Sigmoid colon (tissue), 7 donors: ENCODE data around the gene AVPI1. TPM values are rescaled to one million over a fixed set of nuclear protein-coding genes. Genes with fewer than 3 reads are reported as not detected.
A peak's percentile ranks its signal among the peaks of the same experiment; 100 is the strongest.
"Not testable (repeated sequence)": the region's sequence is repeated elsewhere in the genome, so short reads cannot be mapped to it uniquely, and the experiment has no call there.

Experiments
- DNase-seq: peaks from one replicate; pipeline ENCODE4 v3.0.0-alpha.2; 2019
- H3K27ac ChIP-seq, 4 donors: fragments of 200-600 bp; sonication (generic); one replicate each; pipeline ENCODE4 v1.5.1; 2016 to 2019; ENCODE audit warnings: mild to moderate bottlenecking in 1 of 4
- H3K27me3 ChIP-seq, 3 donors: fragments of 200-600 bp; sonication (generic); one replicate each; pipeline ENCODE4 v1.5.1; 2019; ENCODE audit warnings: mild to moderate bottlenecking in 1 of 3
- H3K36me3 ChIP-seq, 4 donors: fragments of 200-600 bp; sonication (generic); one replicate each; pipeline ENCODE4 v1.5.1; 2016 to 2019
- H3K4me1 ChIP-seq, 4 donors: fragments of 200-600 bp; sonication (generic); one replicate each; pipeline ENCODE4 v1.5.1; 2017 to 2019
- H3K4me3 ChIP-seq, 4 donors: fragments of 200-600 bp; sonication (generic); one replicate each; pipeline ENCODE4 v1.5.1; 2017 to 2019; ENCODE audit warnings: mild to moderate bottlenecking in 2 of 4, moderate library complexity in 1 of 4
- H3K9me3 ChIP-seq, 4 donors: fragments of 200-600 bp in 3 of 4; sonication (generic) in 3 of 4; one replicate each; pipeline versions ENCODE4 v1.5.1 to v1.6.1; 2013 to 2019
- CTCF ChIP-seq, 4 experiments: fragments of 450-650 bp in 3 of 4; fragments of 200-600 bp in 1 of 4; IDR thresholded peaks; one replicate each; pipeline ENCODE4 v1.5.1; 2016 to 2019; ENCODE audit warnings: antibody characterized with exemption in 4 of 4, mild to moderate bottlenecking in 3 of 4, moderate library complexity in 2 of 4
- EP300 ChIP-seq, 4 donors: sonication (generic); formaldehyde crosslinking; IDR thresholded peaks; one replicate each; pipeline ENCODE4 v1.6.1; 2017; ENCODE audit warnings: antibody characterized with exemption in 4 of 4
- POLR2A ChIP-seq, 2 donors: fragments of 450-650 bp; IDR thresholded peaks; one replicate each; pipeline ENCODE4 v1.6.1; 2016; ENCODE audit warnings: antibody characterized with exemption in 2 of 2, mild to moderate bottlenecking in 2 of 2, moderate library complexity in 2 of 2
- POLR2AphosphoS5 ChIP-seq, 4 donors: sonication (generic); formaldehyde crosslinking; IDR thresholded peaks; one replicate each; pipeline ENCODE4 v1.6.1; 2017; ENCODE audit warnings: antibody characterized with exemption in 4 of 4
- WGBS, 2 donors: extraction: QIAGEN DNeasy Blood & Tissue Kit; methylation state at CpG; one replicate each; pipeline ENCODE4 v1.1.7; 2013; 5-methylcytosine and 5-hydroxymethylcytosine counted together
- intact Hi-C: fragments of 100-400 bp; cut with DNase I; formaldehyde crosslinking; loops from one replicate; pipeline ENCODE4 v1.15.1; 2023
- polyA plus RNA-seq, 3 donors: library from polyadenylated mRNA; stranded (reverse); fragments of 200-250 nt; gene quantifications; one replicate each; pipeline ENCODE4 v1.2.3, GENCODE V29; 2013
- total RNA-seq, 4 donors: library from RNA; depleted of rRNA; stranded (reverse); fragments of >200 nt; gene quantifications; one replicate each; pipeline ENCODE4 v1.1.0, GENCODE V29; 2016
- donor health status: healthy with polysubstance abuse.
- donor health status: Bipolar disorder and iron deficiency.
- donor health status: healthy.

The AVPI1 gene
- total and polyA plus RNA-seq, 7 donors = 10.5 to 58.3 (median 16.1) TPM

- Histone ChIP-seq H3K27me3 (no peaks in the 10 kb centered on the region), H3K9me3 (no peaks in the 10 kb centered on the region), H3K36me3 (no peaks in the 10 kb centered on the region), H3K27ac (peak overlapping the region; percentile 91 to 92 (median 92)), H3K4me1 (peaks cover 0 to 60% (median 53%) of the 10 kb centered on the region in 4 donors), H3K4me3 (peak overlapping the region; percentile 67 to 76 (median 72))
- intact Hi-C loops = loop anchor here (2.0 kb wide), 2 partner anchors 46 to 188 kb away; partner anchors contain the start of genes MMS19, PI4K2A and UBTD1
- no peak for TF ChIP-seq POLR2AphosphoS5 (IDR thresholded peaks at IDR 0.05)
- no peak for TF ChIP-seq POLR2A (IDR thresholded peaks at IDR 0.05)
- TF ChIP-seq CTCF (IDR thresholded peaks at IDR 0.05) = no peak
- TF ChIP-seq EP300 (IDR thresholded peaks at IDR 0.05) = no peak
- WGBS, 2 donors = 3 to 18% methylated on average over 14 of the region's 14 CpGs
- DNase-seq = no peak
Measured at GRCh38 chr10:97686301-97686961, 610 bp downstream of the AVPI1 start.

GRCh38 chr10:97685395-97685958 is 1.6 kb downstream of the AVPI1 start:
- DNase-seq = peak; percentile 73
- H3K27me3 ChIP-seq = no peaks in the 10 kb centered on the region

GRCh38 chr10:97684866-97685394 is 2.1 kb downstream of the AVPI1 start:
- H3K4me1 ChIP-seq = peaks cover 0 to 60% (median 53%) of the 10 kb centered on the region in 4 donors
- no peak for DNase-seq
- 15 to 53% methylated on average over 5 of the region's 5 CpGs for WGBS, 2 donors

More at GRCh38 chr10:97685395-97685958, 1.6 kb downstream of the AVPI1 start:
- Histone ChIP-seq H3K36me3 (no peaks in the 10 kb centered on the region), H3K27ac (peak overlapping the region; percentile 91 to 92 (median 92)), H3K4me3 (peak overlapping the region; percentile 67 to 76 (median 72)), H3K4me1 (peaks cover 0 to 60% (median 53%) of the 10 kb centered on the region in 4 donors), H3K9me3 (no peaks in the 10 kb centered on the region)
- TF ChIP-seq POLR2AphosphoS5 (IDR thresholded peaks at IDR 0.05) (no peak), EP300 (IDR thresholded peaks at IDR 0.05) (no peak), POLR2A (IDR thresholded peaks at IDR 0.05) (no peak), CTCF (IDR thresholded peaks at IDR 0.05) (peak in 1 of 4 experiments; percentile 27)
- intact Hi-C loops = no loop called here
- 7 to 58% methylated on average over 2 of the region's 2 CpGs for WGBS, 2 donors

GRCh38 chr10:97684368-97684713 is 2.7 kb downstream of the AVPI1 start:
- H3K27me3 ChIP-seq, H3K36me3 ChIP-seq, intact Hi-C loops, H3K9me3 ChIP-seq: not testable (repeated sequence)
- peak; percentile 30 for DNase-seq
- H3K27ac ChIP-seq = peak overlapping the region; percentile 91 to 92 (median 92)
- peaks cover 0 to 60% (median 53%) of the 10 kb centered on the region in 4 donors for H3K4me1 ChIP-seq
- peak overlapping the region in 1 of 4 donors; percentile 67 for H3K4me3 ChIP-seq
- WGBS, 2 donors = 32 to 74% methylated on average over 7 of the region's 7 CpGs

More at GRCh38 chr10:97684866-97685394, 2.1 kb downstream of the AVPI1 start:
- Histone ChIP-seq H3K27ac (peak overlapping the region; percentile 91 to 92 (median 92)), H3K36me3 (no peaks in the 10 kb centered on the region), H3K9me3 (no peaks in the 10 kb centered on the region), H3K4me3 (peak overlapping the region; percentile 67 to 76 (median 72)), H3K27me3 (no peaks in the 10 kb centered on the region)
- TF ChIP-seq POLR2A (IDR thresholded peaks at IDR 0.05) (no peak), POLR2AphosphoS5 (IDR thresholded peaks at IDR 0.05) (no peak), CTCF (IDR thresholded peaks at IDR 0.05) (no peak), EP300 (IDR thresholded peaks at IDR 0.05) (no peak)
- intact Hi-C loops = no loop called here
